ENCODE measurements around the gene TMEM164.
A peak's percentile ranks its signal among the peaks of the same experiment; 100 is the strongest.
"Not testable (repeated sequence)": the region's sequence is repeated elsewhere in the genome, so short reads cannot be mapped to it uniquely, and the experiment has no call there.

TMEM164 gene

GRCh38 chrX:110145854-110146253 lies 142.9 kb downstream of the TMEM164 start:
- TF ChIP-seq CTCF (IDR thresholded peaks at IDR 0.05; ENCODE audit: low read depth, low read length, missing control alignments): peak; percentile 46
- DNase-seq (ENCODE audit: extremely low read depth, low read depth): no peak
- no peak overlapping the region for H3K4me3 ChIP-seq (replicated peaks; ENCODE audit: low read depth, low read length)

GRCh38 chrX:110146521-110146920 lies 143.6 kb downstream of the TMEM164 start:
- peak; percentile 22 for DNase-seq (ENCODE audit: extremely low read depth, low read depth)
- H3K4me3 ChIP-seq (replicated peaks; ENCODE audit: low read depth, low read length): no peak overlapping the region
- peak; percentile 66 for TF ChIP-seq CTCF (IDR thresholded peaks at IDR 0.05; ENCODE audit: low read depth, low read length, missing control alignments)

- H3K4me3 ChIP-seq (replicated peaks; ENCODE audit: low read depth, low read length): no peak overlapping the region
- no peak for DNase-seq (ENCODE audit: extremely low read depth, low read depth)
- no peak for TF ChIP-seq CTCF (IDR thresholded peaks at IDR 0.05; ENCODE audit: low read depth, low read length, missing control alignments)
Measured at GRCh38 chrX:110153244-110153643, 150.3 kb downstream of the TMEM164 start.

GRCh38 chrX:110153896-110154295 lies 151.0 kb downstream of the TMEM164 start:
- DNase-seq (ENCODE audit: extremely low read depth, low read depth): no peak
- no peak overlapping the region for H3K4me3 ChIP-seq (replicated peaks; ENCODE audit: low read depth, low read length)
- TF ChIP-seq CTCF (IDR thresholded peaks at IDR 0.05; ENCODE audit: low read depth, low read length, missing control alignments): no peak

GRCh38 chrX:110154328-110154727 lies 151.4 kb downstream of the TMEM164 start:
- not testable (repeated sequence) for DNase-seq (ENCODE audit: extremely low read depth, low read depth); H3K4me3 ChIP-seq (replicated peaks; ENCODE audit: low read depth, low read length)

- TF ChIP-seq CTCF (IDR thresholded peaks at IDR 0.05; ENCODE audit: low read depth, low read length, missing control alignments): no peak
- no peak for DNase-seq (ENCODE audit: extremely low read depth, low read depth)
- H3K4me3 ChIP-seq (replicated peaks; ENCODE audit: low read depth, low read length): no peak overlapping the region
Measured at GRCh38 chrX:110155759-110156158, 152.8 kb downstream of the TMEM164 start.

GRCh38 chrX:110156167-110156754 lies 153.3 kb downstream of the TMEM164 start:
- DNase-seq (ENCODE audit: extremely low read depth, low read depth): no peak
- peak; percentile 21 for TF ChIP-seq CTCF (IDR thresholded peaks at IDR 0.05; ENCODE audit: low read depth, low read length, missing control alignments)
- H3K4me3 ChIP-seq (replicated peaks; ENCODE audit: low read depth, low read length): no peak overlapping the region
